ENCODE data around the gene NADSYN1. TPM values are rescaled to one million over a fixed set of nuclear protein-coding genes. Genes with fewer than 3 reads are reported as not detected.

The NADSYN1 gene
- total RNA-seq, 4 donors from 2014 or later: 44.0 to 79.1 (median 57.3) TPM

- TF ChIP-seq, protein P1, sequence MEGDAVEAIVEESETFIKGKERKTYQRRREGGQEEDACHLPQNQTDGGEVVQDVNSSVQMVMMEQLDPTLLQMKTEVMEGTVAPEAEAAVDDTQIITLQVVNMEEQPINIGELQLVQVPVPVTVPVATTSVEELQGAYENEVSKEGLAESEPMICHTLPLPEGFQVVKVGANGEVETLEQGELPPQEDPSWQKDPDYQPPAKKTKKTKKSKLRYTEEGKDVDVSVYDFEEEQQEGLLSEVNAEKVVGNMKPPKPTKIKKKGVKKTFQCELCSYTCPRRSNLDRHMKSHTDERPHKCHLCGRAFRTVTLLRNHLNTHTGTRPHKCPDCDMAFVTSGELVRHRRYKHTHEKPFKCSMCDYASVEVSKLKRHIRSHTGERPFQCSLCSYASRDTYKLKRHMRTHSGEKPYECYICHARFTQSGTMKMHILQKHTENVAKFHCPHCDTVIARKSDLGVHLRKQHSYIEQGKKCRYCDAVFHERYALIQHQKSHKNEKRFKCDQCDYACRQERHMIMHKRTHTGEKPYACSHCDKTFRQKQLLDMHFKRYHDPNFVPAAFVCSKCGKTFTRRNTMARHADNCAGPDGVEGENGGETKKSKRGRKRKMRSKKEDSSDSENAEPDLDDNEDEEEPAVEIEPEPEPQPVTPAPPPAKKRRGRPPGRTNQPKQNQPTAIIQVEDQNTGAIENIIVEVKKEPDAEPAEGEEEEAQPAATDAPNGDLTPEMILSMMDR (IDR thresholded peaks at IDR 0.05; ENCODE audit: low read depth): no peak
Observed at GRCh38 chr11:71476031-71476430, 23.0 kb downstream of the NADSYN1 start.

GRCh38 chr11:71476926-71477640, 24.1 kb downstream of the NADSYN1 start:
- TF ChIP-seq, protein P1 (IDR thresholded peaks at IDR 0.05; ENCODE audit: low read depth): no peak

- TF ChIP-seq, protein P1 (IDR thresholded peaks at IDR 0.05; ENCODE audit: low read depth): no peak
Observed at GRCh38 chr11:71477641-71478527, 24.9 kb downstream of the NADSYN1 start.

DNA sequence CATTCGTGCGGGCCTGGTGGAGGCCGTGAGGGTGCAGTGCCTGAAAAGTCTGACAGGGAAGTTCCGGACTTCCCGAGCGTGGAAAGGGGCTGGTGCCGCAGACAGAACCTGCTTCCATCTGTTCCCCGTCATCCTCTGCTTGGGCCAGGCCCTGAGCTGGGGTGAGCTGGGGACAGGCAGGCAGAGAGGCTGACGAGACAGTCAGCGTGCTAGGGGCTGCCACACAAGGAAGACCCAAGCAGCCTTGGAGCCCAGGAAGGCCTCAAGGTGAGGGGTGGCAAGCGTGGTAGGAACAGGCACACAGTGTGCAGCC, 25.5 kb downstream of the NADSYN1 start:
- TF ChIP-seq, protein P1 (IDR thresholded peaks at IDR 0.05; ENCODE audit: low read depth): no peak

GRCh38 chr11:71481101-71481960, 28.3 kb downstream of the NADSYN1 start:
- TF ChIP-seq, protein P1 (IDR thresholded peaks at IDR 0.05; ENCODE audit: low read depth): no peak

DNA sequence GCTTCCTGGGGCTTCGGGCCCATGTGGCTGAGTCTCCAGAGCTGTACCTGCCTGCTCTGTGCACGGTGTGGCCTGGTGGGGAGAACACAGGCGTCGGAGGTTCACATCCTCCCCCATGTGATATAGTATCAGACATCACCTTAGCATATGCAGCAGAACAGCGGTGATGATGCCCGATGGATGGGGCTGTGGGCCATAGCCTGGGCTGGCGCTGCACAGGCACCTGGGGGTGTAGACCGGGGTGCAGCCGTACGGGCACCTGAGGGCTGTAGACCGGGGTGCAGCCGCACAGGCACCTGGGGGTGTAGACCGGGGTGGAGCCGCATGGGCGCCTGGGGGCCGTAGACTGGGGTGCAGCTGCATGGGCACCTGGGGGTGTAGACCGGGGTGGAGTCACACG, 29.2 kb downstream of the NADSYN1 start:
- TF ChIP-seq, protein P1 (IDR thresholded peaks at IDR 0.05; ENCODE audit: low read depth): no peak
